Coronary artery (tissue), 2 donors: ENCODE data around the gene LTA.

Experiments used
- DNase-seq: peaks from one replicate; pipeline ENCODE4 v3.0.0-alpha.2; 2017; ENCODE audit warnings: low spot score
- H3K27ac ChIP-seq, 2 donors: fragments of 200-600 bp; sonication (generic); one replicate each; pipeline ENCODE4 v1.5.1; 2016 to 2019
- H3K4me3 ChIP-seq: fragments of 200-600 bp; sonication (generic); 2 replicates; pipeline ENCODE4 v1.5.1; 2016; ENCODE audit warnings: mild to moderate bottlenecking, moderate library complexity
- TF ChIP-seq, protein P1 (sequence below): fragments of 200-600 bp; sonication (generic); IDR thresholded peaks from one replicate; pipeline ENCODE4 v1.5.1; 2019; ENCODE audit warnings: antibody characterized with exemption

Gene LTA

DNA sequence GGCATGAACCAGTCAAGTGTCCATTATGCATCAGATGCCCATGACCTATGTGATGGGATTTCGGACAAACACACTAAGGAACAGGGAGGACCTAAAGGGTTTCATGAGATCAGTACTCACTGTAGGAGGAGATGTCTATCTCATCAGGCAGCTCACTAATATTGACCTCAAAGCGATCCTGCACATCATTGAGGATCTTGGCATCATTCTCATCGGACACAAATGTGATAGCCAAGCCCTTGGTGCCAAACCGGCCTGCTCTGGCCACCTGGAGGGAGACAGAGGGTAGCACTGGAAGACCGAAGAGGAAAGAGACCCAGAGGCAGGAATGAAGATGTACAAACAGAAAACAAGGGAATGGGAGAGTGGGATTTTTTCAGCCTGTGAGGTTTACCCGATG is 41.4 kb upstream of the LTA start:
- no peak for DNase-seq
- Histone ChIP-seq H3K27ac (no peak overlapping the region), H3K4me3 (no peak overlapping the region)
- TF ChIP-seq, protein P1, sequence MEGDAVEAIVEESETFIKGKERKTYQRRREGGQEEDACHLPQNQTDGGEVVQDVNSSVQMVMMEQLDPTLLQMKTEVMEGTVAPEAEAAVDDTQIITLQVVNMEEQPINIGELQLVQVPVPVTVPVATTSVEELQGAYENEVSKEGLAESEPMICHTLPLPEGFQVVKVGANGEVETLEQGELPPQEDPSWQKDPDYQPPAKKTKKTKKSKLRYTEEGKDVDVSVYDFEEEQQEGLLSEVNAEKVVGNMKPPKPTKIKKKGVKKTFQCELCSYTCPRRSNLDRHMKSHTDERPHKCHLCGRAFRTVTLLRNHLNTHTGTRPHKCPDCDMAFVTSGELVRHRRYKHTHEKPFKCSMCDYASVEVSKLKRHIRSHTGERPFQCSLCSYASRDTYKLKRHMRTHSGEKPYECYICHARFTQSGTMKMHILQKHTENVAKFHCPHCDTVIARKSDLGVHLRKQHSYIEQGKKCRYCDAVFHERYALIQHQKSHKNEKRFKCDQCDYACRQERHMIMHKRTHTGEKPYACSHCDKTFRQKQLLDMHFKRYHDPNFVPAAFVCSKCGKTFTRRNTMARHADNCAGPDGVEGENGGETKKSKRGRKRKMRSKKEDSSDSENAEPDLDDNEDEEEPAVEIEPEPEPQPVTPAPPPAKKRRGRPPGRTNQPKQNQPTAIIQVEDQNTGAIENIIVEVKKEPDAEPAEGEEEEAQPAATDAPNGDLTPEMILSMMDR, result no peak

DNA sequence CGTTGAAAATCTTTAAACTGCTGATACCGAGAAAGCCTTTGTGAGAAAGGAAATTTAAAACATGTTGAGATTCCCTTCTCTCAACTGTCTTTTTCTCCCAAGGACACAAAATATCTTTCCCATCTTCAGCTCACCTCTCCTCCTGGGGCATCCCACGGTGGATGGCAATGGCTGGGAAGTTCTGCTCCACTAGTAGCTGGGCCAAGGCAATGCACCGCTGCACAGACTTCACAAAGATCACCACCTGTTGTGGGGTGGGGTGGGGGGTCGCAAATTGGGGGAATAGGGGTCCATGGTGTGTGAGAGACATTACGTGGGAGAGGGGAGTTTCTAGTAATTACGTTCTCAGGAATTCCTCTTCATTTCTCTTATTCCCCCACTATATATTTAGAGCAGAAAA is 40.9 kb upstream of the LTA start:
- no peak for DNase-seq
- Histone ChIP-seq H3K27ac (no peak overlapping the region), H3K4me3 (no peak overlapping the region)
- TF ChIP-seq, protein P1, result no peak

DNA sequence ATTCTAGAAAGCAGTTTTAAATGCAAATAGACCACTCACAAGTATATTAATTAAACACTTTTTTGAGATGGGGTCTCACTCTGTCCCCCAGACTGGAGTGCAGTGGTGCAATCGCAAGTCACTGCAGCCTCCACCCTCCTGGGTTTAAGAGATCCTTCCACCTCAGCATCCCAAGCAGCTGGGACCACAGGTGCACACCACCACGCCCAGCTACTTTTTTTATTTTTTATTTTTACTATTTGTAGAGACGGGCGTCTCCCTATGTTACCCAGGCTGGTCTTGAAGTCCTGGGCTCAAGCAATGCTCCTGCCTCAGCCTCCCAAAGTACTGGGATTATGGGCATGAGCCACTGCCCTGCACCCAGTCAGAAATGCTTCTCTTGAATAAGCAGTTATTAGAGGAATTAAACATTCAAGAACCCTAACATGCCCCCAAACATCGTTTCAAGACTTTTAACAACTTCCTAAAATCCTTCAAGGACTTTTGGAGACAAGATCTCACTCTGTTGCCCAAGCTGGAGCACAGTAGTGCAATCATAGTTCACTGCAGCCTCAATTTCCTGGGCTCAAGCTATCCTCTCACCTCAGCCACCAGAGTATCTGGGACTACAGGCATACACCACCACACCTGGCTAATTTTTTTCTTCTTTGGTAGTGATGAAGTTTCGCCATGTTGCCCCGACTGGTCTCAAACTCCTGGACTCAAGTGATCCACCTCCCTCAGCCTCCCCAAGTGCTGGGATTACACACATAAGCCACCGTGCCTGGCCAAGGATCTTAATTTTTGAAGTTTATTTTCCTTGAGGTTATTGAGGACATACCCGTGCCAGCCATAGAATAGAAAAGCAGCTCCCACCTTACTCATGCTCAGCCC is 40.1 kb upstream of the LTA start:
- Histone ChIP-seq H3K4me3 (no peak overlapping the region), H3K27ac (no peak overlapping the region)
- no peak for DNase-seq
- TF ChIP-seq, protein P1, result no peak

DNA sequence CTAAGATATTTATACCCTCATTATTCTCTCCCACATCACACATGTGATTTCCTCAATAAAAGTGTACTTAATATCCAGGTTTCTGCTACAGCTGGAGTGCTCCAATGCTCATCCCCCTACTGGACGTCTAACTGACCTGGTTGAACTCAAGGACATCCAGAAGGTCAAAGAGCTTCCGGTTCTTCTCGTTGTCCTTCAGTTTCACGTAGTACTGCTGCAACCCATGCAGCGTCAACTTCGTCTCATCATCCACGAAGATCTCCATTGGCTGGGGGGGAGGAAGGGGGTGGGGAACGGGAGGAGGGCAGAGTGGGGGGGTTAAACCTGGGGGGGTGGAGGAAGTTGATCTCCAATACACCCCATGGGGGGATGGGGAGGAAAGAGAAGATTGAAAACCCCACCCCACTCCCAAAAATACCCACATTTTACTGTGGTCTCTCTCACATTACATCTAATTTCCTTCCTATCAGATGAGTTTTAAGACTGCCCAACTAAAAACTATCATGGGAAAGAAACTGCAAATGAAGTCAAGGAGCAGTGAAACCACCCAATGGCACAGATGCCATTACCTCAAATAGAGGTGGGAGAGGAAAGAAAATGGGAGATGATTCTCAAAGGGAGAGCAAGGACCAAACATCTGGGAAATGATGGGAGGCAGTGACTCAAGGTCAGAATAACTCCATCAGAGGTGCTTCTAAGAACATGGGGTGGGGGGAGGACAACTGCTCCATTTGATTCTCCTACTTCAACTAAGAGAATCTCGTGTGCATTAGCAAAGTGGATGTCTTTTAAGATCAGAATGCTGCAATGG is 39.2 kb upstream of the LTA start:
- DNase-seq, result no peak
- TF ChIP-seq, protein P1, result no peak
- H3K4me3 ChIP-seq, result no peak overlapping the region
- no peak overlapping the region for H3K27ac ChIP-seq

DNA sequence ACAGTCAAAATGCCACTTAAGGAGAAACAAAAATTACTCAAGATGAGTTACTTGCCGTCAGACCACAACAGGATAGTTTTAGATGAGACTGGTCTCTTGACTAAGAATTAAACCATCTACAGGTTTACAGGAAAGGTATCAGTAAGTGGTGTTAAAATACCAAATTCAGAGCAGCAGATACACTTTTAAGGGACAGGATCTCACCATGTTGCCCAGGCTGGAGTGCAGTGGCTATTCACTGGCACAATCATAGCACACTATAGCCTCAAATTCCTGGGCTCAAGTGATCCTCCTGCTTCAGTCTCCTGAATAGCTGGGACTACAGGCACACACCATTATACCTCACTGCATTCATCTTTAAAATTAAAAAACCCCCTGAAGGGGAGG is 38.6 kb upstream of the LTA start:
- TF ChIP-seq, protein P1, result no peak
- Histone ChIP-seq H3K27ac (no peak overlapping the region), H3K4me3 (no peak overlapping the region)
- DNase-seq, result no peak

DNA sequence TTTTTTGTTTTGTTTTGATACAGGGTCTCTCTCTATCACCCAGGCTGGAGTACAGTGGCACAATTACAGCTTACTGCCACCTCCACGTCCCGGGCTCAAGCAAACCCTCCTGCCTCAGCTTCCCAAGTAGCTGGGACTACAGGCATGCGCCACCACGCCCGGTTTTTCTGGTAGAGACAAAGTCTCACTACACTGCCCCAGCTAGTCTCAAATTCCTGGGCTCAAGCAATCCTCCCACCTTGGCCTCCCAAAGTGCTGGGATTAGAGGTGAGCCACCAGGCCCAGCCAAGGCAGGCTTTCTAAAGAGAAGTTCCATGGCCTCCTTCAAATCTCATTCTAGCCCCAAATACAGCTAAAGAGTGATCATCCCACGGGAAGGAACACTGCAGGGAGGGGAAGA is 38.1 kb upstream of the LTA start:
- TF ChIP-seq, protein P1, result no peak
- H3K4me3 ChIP-seq, result no peak overlapping the region
- no peak overlapping the region for H3K27ac ChIP-seq
- DNase-seq, result no peak
